HuH-7 (cell line): ENCODE results near the gene HCN2.
A peak's percentile ranks its signal among the peaks of the same experiment; 100 is the strongest.

Experiments used
- DNase-seq: peaks from one replicate; pipeline ENCODE4 v3.0.0; 2011; ENCODE audit warnings: low spot score

HCN2 gene

GRCh38 chr19:589693-590395, at the start of gene HCN2:
TSS of gene HCN2 (plus strand) at chr19:589881. CDS start at chr19:589946, 65 bp downstream.
- DNase-seq, result no peak

GRCh38 chr19:540867-541637, 48.6 kb upstream of the HCN2 start:
- DNase-seq, result no peak

GRCh38 chr19:541699-542098, 48.0 kb upstream of the HCN2 start:
- DNase-seq, result no peak

- DNase-seq, result no peak
Measured at GRCh38 chr19:542173-542866, 47.4 kb upstream of the HCN2 start.

- no peak for DNase-seq
Measured at GRCh38 chr19:543910-544608, 45.6 kb upstream of the HCN2 start, which contains the start of gene GZMM. TSS of gene GZMM (plus strand) at chr19:544053. CDS start at chr19:544072, 19 bp downstream.

- DNase-seq, result no peak
Measured at GRCh38 chr19:547117-547516, 42.6 kb upstream of the HCN2 start.

- no peak for DNase-seq
Measured at GRCh38 chr19:547836-548720, 41.6 kb upstream of the HCN2 start.

GRCh38 chr19:548886-549830, 40.5 kb upstream of the HCN2 start:
- no peak for DNase-seq

GRCh38 chr19:554817-555216, 34.9 kb upstream of the HCN2 start:
- no peak for DNase-seq

- DNase-seq, result no peak
Measured at GRCh38 chr19:555474-555808, 34.2 kb upstream of the HCN2 start.

- no peak for DNase-seq
Measured at GRCh38 chr19:556611-557382, 32.9 kb upstream of the HCN2 start.

GRCh38 chr19:558770-559439, 30.8 kb upstream of the HCN2 start:
- DNase-seq, result no peak

- DNase-seq, result no peak
Measured at GRCh38 chr19:560121-560520, 29.6 kb upstream of the HCN2 start.

- DNase-seq, result peak; percentile 68
Measured at GRCh38 chr19:566403-566802, 23.3 kb upstream of the HCN2 start.

GRCh38 chr19:566844-567243, 22.8 kb upstream of the HCN2 start:
- DNase-seq, result no peak

GRCh38 chr19:567296-567900, 22.3 kb upstream of the HCN2 start:
- DNase-seq, result no peak

- DNase-seq, result no peak
Measured at GRCh38 chr19:570251-570686, 19.4 kb upstream of the HCN2 start.

- DNase-seq, result peak; percentile 63
Measured at GRCh38 chr19:570937-571565, 18.6 kb upstream of the HCN2 start.
